H1 (cell line): ENCODE data around the gene LTBR. TPM values are rescaled to one million over a fixed set of nuclear protein-coding genes. Genes with fewer than 3 reads are reported as not detected.

Source experiments
- RBBP5 ChIP-seq: IDR thresholded peaks from 2 replicates; pipeline ENCODE4 v1.7.1; 2012; ENCODE audit warnings: low read depth, mild to moderate bottlenecking, inconsistent platforms, low read length, moderate library complexity, borderline replicate concordance
- SAP30 ChIP-seq: fragments of 300-600 bp; sonication (generic); IDR thresholded peaks from 2 replicates; pipeline ENCODE4 v1.7.1; 2012; ENCODE audit warnings: low read length, moderate library complexity, mild to moderate bottlenecking, inconsistent platforms; ENCODE audit not compliant: insufficient read depth, insufficient replicate concordance
- SRF ChIP-seq: IDR thresholded peaks from 2 replicates; pipeline ENCODE4 v1.6.1; 2011; ENCODE audit warnings: mild to moderate bottlenecking, low read depth, low read length, moderate library complexity
- polyA plus RNA-seq, 7 experiments: library from polyadenylated mRNA; depleted of rRNA in 3 of 7; stranded (reverse) in 5 of 7; unstranded in 2 of 7; fragments of >200 nt in 5 of 7; fragments of 200-250 nt in 2 of 7; gene quantifications; 1 replicate in 5 of 7; 2 replicates in 1 of 7; 4 replicates in 1 of 7; pipeline versions ENCODE4 v1.2.1 to v1.2.3, GENCODE V29; 2011 to 2013; ENCODE audit warnings: missing spikeins in 2 of 7, mixed read lengths in 2 of 7
- total RNA-seq: library from RNA; stranded (reverse); fragmentation: NEBNext Ultra II Directional; extraction: Animal tissue kit (Norgen Biotek cat#: 25700); gene quantifications from 2 replicates; pipeline ENCODE4 v1.2.1, GENCODE V29; 2021
- TF ChIP-seq, protein P1 (sequence below): fragments of 300-600 bp; sonication (generic); IDR thresholded peaks from 2 replicates; pipeline ENCODE4 v1.7.1; 2012; ENCODE audit warnings: low read length, moderate library complexity, mild to moderate bottlenecking, inconsistent platforms; ENCODE audit not compliant: insufficient replicate concordance
- TF ChIP-seq, protein P2 (sequence below): IDR thresholded peaks from 2 replicates; pipeline ENCODE4 v1.6.1; 2012; ENCODE audit warnings: inconsistent platforms
- TF ChIP-seq, protein P3 (sequence below): IDR thresholded peaks from 2 replicates; pipeline ENCODE4 v1.6.1; 2012; ENCODE audit warnings: low read length, inconsistent platforms

LTBR gene
- total and polyA plus RNA-seq, 2 of the 8 experiments (the other 6 are each of a cell fraction or from before 2014, with no cell fraction given), result 5.1 to 6.3 TPM

DNA sequence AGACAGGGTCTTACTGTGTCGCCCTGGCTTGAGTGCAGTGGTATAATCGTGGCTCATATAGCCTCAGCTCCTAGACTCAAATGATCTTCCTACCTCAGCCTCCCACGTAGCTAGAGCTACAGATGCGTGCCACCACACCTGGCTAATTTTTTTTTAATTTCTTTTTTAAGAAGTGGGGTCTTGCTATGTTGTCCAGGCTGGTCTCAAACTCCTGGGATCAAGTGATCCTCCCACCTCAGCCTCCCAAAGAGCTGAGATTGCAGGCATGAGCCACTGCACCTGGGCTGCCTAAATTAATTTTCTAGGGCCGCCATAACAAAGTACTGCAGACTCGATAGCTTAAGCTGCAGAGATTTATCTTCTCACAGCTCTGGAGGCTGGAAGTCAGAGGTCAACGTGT is 9.1 kb downstream of the LTBR start (continued):
- TF ChIP-seq, protein P1, sequence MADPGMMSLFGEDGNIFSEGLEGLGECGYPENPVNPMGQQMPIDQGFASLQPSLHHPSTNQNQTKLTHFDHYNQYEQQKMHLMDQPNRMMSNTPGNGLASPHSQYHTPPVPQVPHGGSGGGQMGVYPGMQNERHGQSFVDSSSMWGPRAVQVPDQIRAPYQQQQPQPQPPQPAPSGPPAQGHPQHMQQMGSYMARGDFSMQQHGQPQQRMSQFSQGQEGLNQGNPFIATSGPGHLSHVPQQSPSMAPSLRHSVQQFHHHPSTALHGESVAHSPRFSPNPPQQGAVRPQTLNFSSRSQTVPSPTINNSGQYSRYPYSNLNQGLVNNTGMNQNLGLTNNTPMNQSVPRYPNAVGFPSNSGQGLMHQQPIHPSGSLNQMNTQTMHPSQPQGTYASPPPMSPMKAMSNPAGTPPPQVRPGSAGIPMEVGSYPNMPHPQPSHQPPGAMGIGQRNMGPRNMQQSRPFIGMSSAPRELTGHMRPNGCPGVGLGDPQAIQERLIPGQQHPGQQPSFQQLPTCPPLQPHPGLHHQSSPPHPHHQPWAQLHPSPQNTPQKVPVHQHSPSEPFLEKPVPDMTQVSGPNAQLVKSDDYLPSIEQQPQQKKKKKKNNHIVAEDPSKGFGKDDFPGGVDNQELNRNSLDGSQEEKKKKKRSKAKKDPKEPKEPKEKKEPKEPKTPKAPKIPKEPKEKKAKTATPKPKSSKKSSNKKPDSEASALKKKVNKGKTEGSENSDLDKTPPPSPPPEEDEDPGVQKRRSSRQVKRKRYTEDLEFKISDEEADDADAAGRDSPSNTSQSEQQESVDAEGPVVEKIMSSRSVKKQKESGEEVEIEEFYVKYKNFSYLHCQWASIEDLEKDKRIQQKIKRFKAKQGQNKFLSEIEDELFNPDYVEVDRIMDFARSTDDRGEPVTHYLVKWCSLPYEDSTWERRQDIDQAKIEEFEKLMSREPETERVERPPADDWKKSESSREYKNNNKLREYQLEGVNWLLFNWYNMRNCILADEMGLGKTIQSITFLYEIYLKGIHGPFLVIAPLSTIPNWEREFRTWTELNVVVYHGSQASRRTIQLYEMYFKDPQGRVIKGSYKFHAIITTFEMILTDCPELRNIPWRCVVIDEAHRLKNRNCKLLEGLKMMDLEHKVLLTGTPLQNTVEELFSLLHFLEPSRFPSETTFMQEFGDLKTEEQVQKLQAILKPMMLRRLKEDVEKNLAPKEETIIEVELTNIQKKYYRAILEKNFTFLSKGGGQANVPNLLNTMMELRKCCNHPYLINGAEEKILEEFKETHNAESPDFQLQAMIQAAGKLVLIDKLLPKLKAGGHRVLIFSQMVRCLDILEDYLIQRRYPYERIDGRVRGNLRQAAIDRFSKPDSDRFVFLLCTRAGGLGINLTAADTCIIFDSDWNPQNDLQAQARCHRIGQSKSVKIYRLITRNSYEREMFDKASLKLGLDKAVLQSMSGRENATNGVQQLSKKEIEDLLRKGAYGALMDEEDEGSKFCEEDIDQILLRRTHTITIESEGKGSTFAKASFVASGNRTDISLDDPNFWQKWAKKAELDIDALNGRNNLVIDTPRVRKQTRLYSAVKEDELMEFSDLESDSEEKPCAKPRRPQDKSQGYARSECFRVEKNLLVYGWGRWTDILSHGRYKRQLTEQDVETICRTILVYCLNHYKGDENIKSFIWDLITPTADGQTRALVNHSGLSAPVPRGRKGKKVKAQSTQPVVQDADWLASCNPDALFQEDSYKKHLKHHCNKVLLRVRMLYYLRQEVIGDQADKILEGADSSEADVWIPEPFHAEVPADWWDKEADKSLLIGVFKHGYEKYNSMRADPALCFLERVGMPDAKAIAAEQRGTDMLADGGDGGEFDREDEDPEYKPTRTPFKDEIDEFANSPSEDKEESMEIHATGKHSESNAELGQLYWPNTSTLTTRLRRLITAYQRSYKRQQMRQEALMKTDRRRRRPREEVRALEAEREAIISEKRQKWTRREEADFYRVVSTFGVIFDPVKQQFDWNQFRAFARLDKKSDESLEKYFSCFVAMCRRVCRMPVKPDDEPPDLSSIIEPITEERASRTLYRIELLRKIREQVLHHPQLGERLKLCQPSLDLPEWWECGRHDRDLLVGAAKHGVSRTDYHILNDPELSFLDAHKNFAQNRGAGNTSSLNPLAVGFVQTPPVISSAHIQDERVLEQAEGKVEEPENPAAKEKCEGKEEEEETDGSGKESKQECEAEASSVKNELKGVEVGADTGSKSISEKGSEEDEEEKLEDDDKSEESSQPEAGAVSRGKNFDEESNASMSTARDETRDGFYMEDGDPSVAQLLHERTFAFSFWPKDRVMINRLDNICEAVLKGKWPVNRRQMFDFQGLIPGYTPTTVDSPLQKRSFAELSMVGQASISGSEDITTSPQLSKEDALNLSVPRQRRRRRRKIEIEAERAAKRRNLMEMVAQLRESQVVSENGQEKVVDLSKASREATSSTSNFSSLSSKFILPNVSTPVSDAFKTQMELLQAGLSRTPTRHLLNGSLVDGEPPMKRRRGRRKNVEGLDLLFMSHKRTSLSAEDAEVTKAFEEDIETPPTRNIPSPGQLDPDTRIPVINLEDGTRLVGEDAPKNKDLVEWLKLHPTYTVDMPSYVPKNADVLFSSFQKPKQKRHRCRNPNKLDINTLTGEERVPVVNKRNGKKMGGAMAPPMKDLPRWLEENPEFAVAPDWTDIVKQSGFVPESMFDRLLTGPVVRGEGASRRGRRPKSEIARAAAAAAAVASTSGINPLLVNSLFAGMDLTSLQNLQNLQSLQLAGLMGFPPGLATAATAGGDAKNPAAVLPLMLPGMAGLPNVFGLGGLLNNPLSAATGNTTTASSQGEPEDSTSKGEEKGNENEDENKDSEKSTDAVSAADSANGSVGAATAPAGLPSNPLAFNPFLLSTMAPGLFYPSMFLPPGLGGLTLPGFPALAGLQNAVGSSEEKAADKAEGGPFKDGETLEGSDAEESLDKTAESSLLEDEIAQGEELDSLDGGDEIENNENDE, result no peak
- TF ChIP-seq, protein P2, sequence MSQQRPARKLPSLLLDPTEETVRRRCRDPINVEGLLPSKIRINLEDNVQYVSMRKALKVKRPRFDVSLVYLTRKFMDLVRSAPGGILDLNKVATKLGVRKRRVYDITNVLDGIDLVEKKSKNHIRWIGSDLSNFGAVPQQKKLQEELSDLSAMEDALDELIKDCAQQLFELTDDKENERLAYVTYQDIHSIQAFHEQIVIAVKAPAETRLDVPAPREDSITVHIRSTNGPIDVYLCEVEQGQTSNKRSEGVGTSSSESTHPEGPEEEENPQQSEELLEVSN, result no peak
- TF ChIP-seq SRF, result no peak
- TF ChIP-seq, protein P3, sequence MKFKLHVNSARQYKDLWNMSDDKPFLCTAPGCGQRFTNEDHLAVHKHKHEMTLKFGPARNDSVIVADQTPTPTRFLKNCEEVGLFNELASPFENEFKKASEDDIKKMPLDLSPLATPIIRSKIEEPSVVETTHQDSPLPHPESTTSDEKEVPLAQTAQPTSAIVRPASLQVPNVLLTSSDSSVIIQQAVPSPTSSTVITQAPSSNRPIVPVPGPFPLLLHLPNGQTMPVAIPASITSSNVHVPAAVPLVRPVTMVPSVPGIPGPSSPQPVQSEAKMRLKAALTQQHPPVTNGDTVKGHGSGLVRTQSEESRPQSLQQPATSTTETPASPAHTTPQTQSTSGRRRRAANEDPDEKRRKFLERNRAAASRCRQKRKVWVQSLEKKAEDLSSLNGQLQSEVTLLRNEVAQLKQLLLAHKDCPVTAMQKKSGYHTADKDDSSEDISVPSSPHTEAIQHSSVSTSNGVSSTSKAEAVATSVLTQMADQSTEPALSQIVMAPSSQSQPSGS, result no peak
- TF ChIP-seq SAP30, result no peak
- TF ChIP-seq RBBP5, result no peak
